Thyroid gland (tissue), 4 donors: ENCODE data around the gene STX8. TPM values are rescaled to one million over a fixed set of nuclear protein-coding genes. Genes with fewer than 3 reads are reported as not detected.

Source experiments
- DNase-seq, 2 donors: peaks; one replicate each; pipeline ENCODE4 v3.0.0-alpha.2; 2019
- H3K27ac ChIP-seq, 3 donors: fragments of 200-600 bp; sonication (generic); 1 replicate in 2 of 3; 2 replicates in 1 of 3; pipeline ENCODE4 v1.5.1; 2016 to 2019; ENCODE audit warnings: mild to moderate bottlenecking in 1 of 3, moderate library complexity in 1 of 3
- H3K27me3 ChIP-seq: fragments of 200-600 bp; sonication (generic); one replicate; pipeline ENCODE4 v1.5.1; 2019
- H3K36me3 ChIP-seq, 2 donors: fragments of 200-600 bp; sonication (generic); one replicate each; pipeline ENCODE4 v1.5.1; 2016 to 2019
- H3K4me1 ChIP-seq, 2 donors: fragments of 200-600 bp; sonication (generic); one replicate each; pipeline ENCODE4 v1.5.1; 2017 to 2019
- H3K4me3 ChIP-seq, 3 donors: fragments of 200-600 bp; sonication (generic); replicated peaks in 1 of 3; 1 replicate in 2 of 3; 2 replicates in 1 of 3; pipeline ENCODE4 v1.5.1; 2016; ENCODE audit warnings: mild to moderate bottlenecking in 1 of 3
- H3K9me3 ChIP-seq: fragments of 200-600 bp; sonication (generic); one replicate; pipeline ENCODE4 v1.5.1; 2017
- POLR2A ChIP-seq, 2 donors: fragments of 450-650 bp; IDR thresholded peaks; one replicate each; pipeline ENCODE4 v1.6.1; 2017; ENCODE audit warnings: antibody characterized with exemption in 2 of 2, mild to moderate bottlenecking in 2 of 2, moderate library complexity in 1 of 2
- WGBS, 2 donors: methylation state at CpG; one replicate each; pipeline ENCODE4 v1.1.5; 2017; 5-methylcytosine and 5-hydroxymethylcytosine counted together
- intact Hi-C: fragments of 100-400 bp; cut with DNase I; formaldehyde crosslinking; loops from one replicate; pipeline ENCODE4 v1.15.1; 2023
- total RNA-seq, 4 donors: library from RNA; depleted of rRNA; stranded (reverse); fragments of >200 nt; gene quantifications; one replicate each; pipeline ENCODE4 v1.2.3, GENCODE V29; 2016
- TF ChIP-seq, protein P1 (sequence below), 6 experiments: fragments of 200-600 bp in 3 of 6; fragments of 450-650 bp in 3 of 6; sonication (generic) in 3 of 6; IDR thresholded peaks; one replicate each; pipeline ENCODE4 v1.5.1; 2016 to 2019; ENCODE audit warnings: antibody characterized with exemption in 6 of 6, mild to moderate bottlenecking in 2 of 6, inconsistent platforms in 1 of 6, moderate library complexity in 1 of 6

STX8 gene
- total RNA-seq, 4 donors from 2014 or later = 67.6 to 88.9 (median 72.7) TPM

DNA sequence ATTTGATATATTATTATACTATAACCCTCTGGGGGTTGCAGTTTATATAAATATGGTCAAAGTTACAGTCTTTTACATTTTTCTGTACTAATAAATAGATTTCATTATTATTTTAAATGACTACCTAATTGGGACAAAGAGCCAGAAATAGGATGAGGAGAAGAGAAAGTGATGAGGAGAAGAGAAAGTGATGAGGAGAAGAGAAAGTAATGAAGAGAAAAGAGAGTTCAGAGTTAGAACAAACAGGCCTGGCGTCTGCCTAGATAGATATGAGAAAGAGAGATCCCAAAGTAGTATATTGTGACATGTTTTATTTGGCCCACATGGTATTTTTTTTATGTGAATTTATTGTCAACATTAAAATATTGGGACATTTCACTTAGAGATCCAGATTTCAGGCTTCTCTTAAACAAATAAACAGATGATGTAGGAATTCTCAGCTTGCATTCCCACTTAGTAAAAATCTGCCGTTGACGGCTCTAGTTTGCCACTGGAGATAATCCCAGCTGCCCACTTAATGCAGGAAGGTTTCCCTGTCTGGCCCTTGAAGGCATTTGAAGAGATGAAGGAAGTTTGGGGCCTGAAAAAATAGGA lies 210.7 kb downstream of the STX8 start:
- H3K4me3 ChIP-seq = no peak overlapping the region
- peaks cover 3 to 4% of the 10 kb centered on the region in 2 donors for H3K4me1 ChIP-seq
- H3K9me3 ChIP-seq = no peaks in the 10 kb centered on the region
- WGBS, 2 donors = 66 to 68% methylated on average over 3 of the region's 3 CpGs
- intact Hi-C loops = no loop called here
- no peaks in the 10 kb centered on the region for H3K27me3 ChIP-seq
- no peak for DNase-seq
- H3K27ac ChIP-seq = no peak overlapping the region
- no peaks in the 10 kb centered on the region for H3K36me3 ChIP-seq
- TF ChIP-seq POLR2A (IDR thresholded peaks at IDR 0.05) = no peak
- TF ChIP-seq, protein P1, sequence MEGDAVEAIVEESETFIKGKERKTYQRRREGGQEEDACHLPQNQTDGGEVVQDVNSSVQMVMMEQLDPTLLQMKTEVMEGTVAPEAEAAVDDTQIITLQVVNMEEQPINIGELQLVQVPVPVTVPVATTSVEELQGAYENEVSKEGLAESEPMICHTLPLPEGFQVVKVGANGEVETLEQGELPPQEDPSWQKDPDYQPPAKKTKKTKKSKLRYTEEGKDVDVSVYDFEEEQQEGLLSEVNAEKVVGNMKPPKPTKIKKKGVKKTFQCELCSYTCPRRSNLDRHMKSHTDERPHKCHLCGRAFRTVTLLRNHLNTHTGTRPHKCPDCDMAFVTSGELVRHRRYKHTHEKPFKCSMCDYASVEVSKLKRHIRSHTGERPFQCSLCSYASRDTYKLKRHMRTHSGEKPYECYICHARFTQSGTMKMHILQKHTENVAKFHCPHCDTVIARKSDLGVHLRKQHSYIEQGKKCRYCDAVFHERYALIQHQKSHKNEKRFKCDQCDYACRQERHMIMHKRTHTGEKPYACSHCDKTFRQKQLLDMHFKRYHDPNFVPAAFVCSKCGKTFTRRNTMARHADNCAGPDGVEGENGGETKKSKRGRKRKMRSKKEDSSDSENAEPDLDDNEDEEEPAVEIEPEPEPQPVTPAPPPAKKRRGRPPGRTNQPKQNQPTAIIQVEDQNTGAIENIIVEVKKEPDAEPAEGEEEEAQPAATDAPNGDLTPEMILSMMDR (IDR thresholded peaks at IDR 0.05) = no peak

GRCh38 chr17:9363440-9364350 lies 211.9 kb downstream of the STX8 start:
- Histone ChIP-seq H3K27ac (no peak overlapping the region), H3K9me3 (no peaks in the 10 kb centered on the region), H3K27me3 (no peaks in the 10 kb centered on the region), H3K4me1 (peaks cover 3 to 4% of the 10 kb centered on the region in 2 donors), H3K36me3 (no peaks in the 10 kb centered on the region), H3K4me3 (no peak overlapping the region)
- DNase-seq = no peak
- intact Hi-C loops = no loop called here
- TF ChIP-seq POLR2A (IDR thresholded peaks at IDR 0.05) = no peak
- TF ChIP-seq, protein P1 (IDR thresholded peaks at IDR 0.05) = no peak
- 90 to 93% methylated on average over 13 of the region's 13 CpGs for WGBS, 2 donors

GRCh38 chr17:9361188-9361955 lies 214.2 kb downstream of the STX8 start:
- Histone ChIP-seq H3K4me3 (no peak overlapping the region), H3K9me3 (no peaks in the 10 kb centered on the region), H3K36me3 (no peaks in the 10 kb centered on the region), H3K27me3 (no peaks in the 10 kb centered on the region), H3K4me1 (peaks cover 4 to 6% of the 10 kb centered on the region in 2 donors), H3K27ac (peak overlapping the region in 1 of 3 donors; percentile 30)
- DNase-seq = peak; percentile 23 to 35
- TF ChIP-seq, protein P1 (IDR thresholded peaks at IDR 0.05) = no peak
- no peak for TF ChIP-seq POLR2A (IDR thresholded peaks at IDR 0.05)
- intact Hi-C loops = no loop called here
- 66 to 67% methylated on average over 7 of the region's 7 CpGs for WGBS, 2 donors

DNA sequence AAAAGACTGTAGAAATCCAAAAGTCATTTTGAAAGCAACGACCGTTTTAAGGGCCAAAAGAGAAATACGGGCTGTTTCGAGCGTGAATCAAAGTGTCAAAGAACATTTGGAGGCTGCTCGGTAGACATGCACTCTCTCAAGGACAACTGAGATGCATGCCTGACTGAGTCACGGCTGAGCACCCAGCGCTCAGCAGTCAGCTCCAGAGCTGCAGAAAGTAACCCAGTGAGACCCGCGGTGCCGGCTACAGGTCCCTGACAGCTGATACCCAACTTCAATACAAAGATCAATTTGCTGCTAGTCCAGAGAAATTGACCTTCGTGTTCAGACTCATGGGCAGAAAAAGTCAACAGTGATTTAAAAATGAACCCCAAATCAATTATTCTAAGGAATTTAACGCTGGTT lies 214.9 kb downstream of the STX8 start:
- H3K4me3 ChIP-seq = no peak overlapping the region
- peak; percentile 64 to 73 for DNase-seq

More for the DNA sequence above, 214.9 kb downstream of the STX8 start:
- TF ChIP-seq POLR2A (IDR thresholded peaks at IDR 0.05) = no peak
- TF ChIP-seq, protein P1 (IDR thresholded peaks at IDR 0.05) = no peak
- Histone ChIP-seq H3K4me1 (peaks cover 4 to 10% of the 10 kb centered on the region in 2 donors), H3K36me3 (no peaks in the 10 kb centered on the region), H3K27ac (peak overlapping the region in 1 of 3 donors; percentile 30), H3K9me3 (no peaks in the 10 kb centered on the region), H3K27me3 (no peaks in the 10 kb centered on the region)
- 39% methylated on average over 13 of the region's 13 CpGs for WGBS, 2 donors
- intact Hi-C loops = no loop called here
